HL-60 (cell line): ENCODE results near the gene C5orf47.
A peak's percentile ranks its signal among the peaks of the same experiment; 100 is the strongest.
"Not testable (repeated sequence)": the region's sequence is repeated elsewhere in the genome, so short reads cannot be mapped to it uniquely, and the experiment has no call there.

ENCODE experiments used
- DNase-seq, 2 experiments: peaks; one replicate each; pipeline ENCODE4 v3.0.0-alpha.2; 2010 to 2020; ENCODE audit warnings: low read depth in 1 of 2, low spot score in 1 of 2
- H3K27ac ChIP-seq: fragments of 250-450 bp; sonication (Bioruptor Pico); replicated peaks from 2 replicates; pipeline ENCODE4 v1.5.1; 2020; ENCODE audit warnings: mild to moderate bottlenecking, moderate library complexity
- H3K27me3 ChIP-seq: fragments of 250-450 bp; sonication (Bioruptor Pico); 2 replicates; pipeline ENCODE4 v1.5.1; 2021; ENCODE audit warnings: mild to moderate bottlenecking, moderate library complexity; ENCODE audit not compliant: insufficient read depth, poor library complexity, severe bottlenecking
- H3K4me3 ChIP-seq: replicated peaks from 2 replicates; pipeline ENCODE4 v1.5.1; 2011; ENCODE audit warnings: mild to moderate bottlenecking, control low read depth, low read length; ENCODE audit not compliant: insufficient read depth
- CTCF ChIP-seq: IDR thresholded peaks from one replicate; pipeline ENCODE4 v1.5.1; 2011; ENCODE audit warnings: low read length, control low read depth, inconsistent platforms; ENCODE audit not compliant: insufficient read depth
- GABPA ChIP-seq: IDR thresholded peaks from 2 replicates; pipeline ENCODE4 v1.6.1; 2012; ENCODE audit warnings: low read depth
- POLR2AphosphoS5 ChIP-seq: IDR thresholded peaks from 2 replicates; pipeline ENCODE4 v1.6.1; 2012; ENCODE audit warnings: low read depth
- REST ChIP-seq: IDR thresholded peaks from 2 replicates; pipeline ENCODE4 v1.6.1; 2012; ENCODE audit warnings: low read depth; ENCODE audit not compliant: insufficient replicate concordance
- SPI1 ChIP-seq: IDR thresholded peaks from 2 replicates; pipeline ENCODE4 v1.6.1; 2012; ENCODE audit warnings: low read depth, mild to moderate bottlenecking, borderline replicate concordance

Gene C5orf47

GRCh38 chr5:174011441-174011840 is 22.5 kb downstream of the C5orf47 start:
- no peak for DNase-seq
- Histone ChIP-seq H3K27me3 (no peaks in the 10 kb centered on the region), H3K27ac (no peak overlapping the region), H3K4me3 (no peak overlapping the region)
- TF ChIP-seq REST = no peak
- TF ChIP-seq GABPA = no peak
- no peak for TF ChIP-seq POLR2AphosphoS5
- TF ChIP-seq CTCF = no peak
- TF ChIP-seq SPI1 = no peak

- TF ChIP-seq CTCF = peak; percentile 40
- not testable (repeated sequence) for H3K27me3 ChIP-seq, H3K4me3 ChIP-seq, H3K27ac ChIP-seq
- DNase-seq = peak; percentile 14 to 45
These were observed 31.3 kb downstream of the C5orf47 start for GRCh38 chr5:174020069-174020927.

GRCh38 chr5:174020928-174021304 is 31.9 kb downstream of the C5orf47 start:
- TF ChIP-seq POLR2AphosphoS5 (no peak), CTCF (no peak), REST (no peak), GABPA (no peak), SPI1 (no peak)
- H3K27me3 ChIP-seq = peaks cover 8% of the 10 kb centered on the region
- H3K27ac ChIP-seq = no peak overlapping the region
- no peak for DNase-seq
- H3K4me3 ChIP-seq = no peak overlapping the region
